HEK293T (cell line): Measurements from ENCODE around the gene PLBD1.

Experiments
- BHLHE40 ChIP-seq: fragments of 450-650 bp; IDR thresholded peaks from 2 replicates; pipeline ENCODE4 v1.6.1; 2016; ENCODE audit warnings: mild to moderate bottlenecking, moderate library complexity, borderline replicate concordance
- FOXA1 ChIP-seq: fragments of 450-650 bp; IDR thresholded peaks from 2 replicates; pipeline ENCODE4 v1.6.1; 2016; ENCODE audit warnings: mild to moderate bottlenecking
- L3MBTL2 ChIP-seq: fragments of 450-650 bp; conservative IDR thresholded peaks from 2 replicates; pipeline ENCODE4 v1.6.1; 2016; ENCODE audit warnings: mild to moderate bottlenecking
- PKNOX1 ChIP-seq: fragments of 450-650 bp; IDR thresholded peaks from 2 replicates; pipeline ENCODE4 v1.6.1; 2016
- SP1 ChIP-seq: fragments of 450-650 bp; IDR thresholded peaks from 2 replicates; pipeline ENCODE4 v1.6.1; 2017

DNA sequence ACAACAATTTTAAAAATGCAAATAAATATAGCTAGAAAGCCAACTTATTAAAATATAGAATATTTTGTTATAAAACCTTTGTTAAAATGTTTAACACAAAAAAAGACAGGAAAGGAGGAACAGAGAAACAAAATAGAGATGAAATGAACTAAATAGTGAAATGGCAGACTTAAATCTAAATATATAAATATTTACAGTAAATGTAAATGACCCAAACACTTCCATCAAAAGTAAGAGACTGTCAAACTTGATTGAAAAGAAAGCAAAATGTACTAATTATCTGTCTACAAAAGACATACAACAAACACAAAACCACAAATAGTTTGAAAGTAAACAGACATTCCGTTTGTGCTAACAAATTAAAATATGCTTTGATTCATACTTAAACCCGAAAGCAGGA, 41.7 kb downstream of the PLBD1 start:
- no peak for TF ChIP-seq BHLHE40
- no peak for TF ChIP-seq L3MBTL2
- no peak for TF ChIP-seq FOXA1
- no peak for TF ChIP-seq SP1
- no peak for TF ChIP-seq PKNOX1
